ENCODE measurements around the gene FRY.

The FRY gene

DNA sequence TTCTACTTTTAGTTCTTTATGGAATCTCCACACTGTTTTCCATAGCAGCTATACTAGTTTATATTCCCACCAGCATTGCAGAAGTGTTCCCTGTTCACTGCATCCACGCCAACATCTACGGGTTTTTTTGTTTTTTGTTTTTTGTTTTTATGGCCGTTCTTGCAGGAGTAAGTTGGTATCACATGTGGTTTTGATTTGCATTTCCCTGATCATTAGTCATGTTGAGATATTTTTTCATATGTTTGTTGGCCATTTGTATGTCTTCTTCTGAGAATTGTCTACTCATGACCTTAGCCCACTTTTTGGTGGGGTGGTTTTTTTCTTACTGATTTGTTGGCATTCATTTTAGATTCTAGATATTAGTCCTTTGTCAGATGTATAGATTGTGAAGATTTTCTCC, 89.7 kb downstream of the FRY start:
- no peak overlapping the region for H3K27ac ChIP-seq
- TF ChIP-seq ZFX (IDR thresholded peaks at IDR 0.05), result no peak
- TF ChIP-seq, protein P1, sequence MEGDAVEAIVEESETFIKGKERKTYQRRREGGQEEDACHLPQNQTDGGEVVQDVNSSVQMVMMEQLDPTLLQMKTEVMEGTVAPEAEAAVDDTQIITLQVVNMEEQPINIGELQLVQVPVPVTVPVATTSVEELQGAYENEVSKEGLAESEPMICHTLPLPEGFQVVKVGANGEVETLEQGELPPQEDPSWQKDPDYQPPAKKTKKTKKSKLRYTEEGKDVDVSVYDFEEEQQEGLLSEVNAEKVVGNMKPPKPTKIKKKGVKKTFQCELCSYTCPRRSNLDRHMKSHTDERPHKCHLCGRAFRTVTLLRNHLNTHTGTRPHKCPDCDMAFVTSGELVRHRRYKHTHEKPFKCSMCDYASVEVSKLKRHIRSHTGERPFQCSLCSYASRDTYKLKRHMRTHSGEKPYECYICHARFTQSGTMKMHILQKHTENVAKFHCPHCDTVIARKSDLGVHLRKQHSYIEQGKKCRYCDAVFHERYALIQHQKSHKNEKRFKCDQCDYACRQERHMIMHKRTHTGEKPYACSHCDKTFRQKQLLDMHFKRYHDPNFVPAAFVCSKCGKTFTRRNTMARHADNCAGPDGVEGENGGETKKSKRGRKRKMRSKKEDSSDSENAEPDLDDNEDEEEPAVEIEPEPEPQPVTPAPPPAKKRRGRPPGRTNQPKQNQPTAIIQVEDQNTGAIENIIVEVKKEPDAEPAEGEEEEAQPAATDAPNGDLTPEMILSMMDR (conservative IDR thresholded peaks at IDR 0.05), result no peak

DNA sequence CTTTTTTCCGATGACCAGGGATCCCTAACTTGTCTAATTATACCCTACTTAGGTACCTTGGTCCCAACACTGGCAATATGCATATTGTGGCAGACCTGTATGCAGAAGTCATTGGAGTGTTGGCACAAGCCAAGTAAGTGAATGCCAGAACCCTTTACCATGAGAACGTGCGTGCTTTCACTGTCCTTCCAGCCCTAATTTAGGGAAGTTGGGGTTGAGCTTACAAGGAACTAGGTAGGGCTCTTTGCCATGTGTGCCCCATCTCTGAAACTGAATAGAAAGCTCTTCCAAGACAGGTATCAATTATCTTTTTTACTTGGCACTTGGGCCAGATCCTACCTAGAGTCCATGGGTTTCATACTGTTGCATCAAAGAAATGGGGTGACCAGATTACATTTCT, 93.2 kb downstream of the FRY start:
- H3K27ac ChIP-seq, result no peak overlapping the region

DNA sequence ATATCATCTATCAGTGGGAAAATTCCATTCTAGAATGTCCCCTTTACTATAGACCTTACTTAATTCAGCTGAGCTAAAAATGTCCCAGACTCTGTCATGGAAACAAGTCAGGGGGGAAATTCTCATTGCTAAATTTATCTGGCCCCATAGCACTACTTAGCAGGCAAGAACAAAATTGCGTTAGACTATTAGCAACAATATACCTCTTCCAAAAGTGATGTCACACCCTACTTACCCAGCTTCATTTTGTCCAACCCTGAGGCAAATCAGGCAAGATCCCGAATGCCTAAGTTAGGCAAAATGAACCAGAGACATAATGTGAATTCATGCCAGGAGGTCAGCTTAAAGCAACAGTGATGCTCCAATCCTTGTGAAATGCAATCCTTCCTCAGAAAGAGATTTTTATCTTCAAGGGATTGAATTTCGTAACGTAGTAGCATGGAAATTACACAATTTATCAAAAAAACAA, 93.7 kb downstream of the FRY start:
- TF ChIP-seq, protein P1 (conservative IDR thresholded peaks at IDR 0.05), result no peak
- no peak for TF ChIP-seq ZFX (IDR thresholded peaks at IDR 0.05)
- no peak overlapping the region for H3K27ac ChIP-seq

More for the DNA sequence above, 93.2 kb downstream of the FRY start:
- TF ChIP-seq, protein P1 (conservative IDR thresholded peaks at IDR 0.05), result no peak
- TF ChIP-seq ZFX (IDR thresholded peaks at IDR 0.05), result no peak

DNA sequence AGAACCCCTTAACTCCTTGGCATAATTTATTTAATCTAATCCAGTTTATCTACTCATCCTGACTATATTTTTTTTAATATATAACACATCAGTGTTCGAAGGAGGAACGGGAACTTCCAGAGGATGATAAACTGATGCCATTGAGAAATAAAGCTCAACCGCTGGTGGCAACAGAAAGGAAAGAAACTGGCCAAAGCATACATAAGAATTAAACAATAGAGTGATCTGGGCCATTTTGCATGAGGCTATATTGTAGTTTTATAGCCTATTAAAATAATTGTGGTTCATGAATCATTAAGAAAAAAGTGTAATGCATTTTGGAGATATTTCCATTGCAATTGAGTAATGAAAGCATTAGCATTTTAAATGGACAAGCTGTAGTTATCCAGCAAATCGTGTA, 94.2 kb downstream of the FRY start:
- no peak for TF ChIP-seq ZFX (IDR thresholded peaks at IDR 0.05)
- TF ChIP-seq, protein P1 (conservative IDR thresholded peaks at IDR 0.05), result no peak
- no peak overlapping the region for H3K27ac ChIP-seq

DNA sequence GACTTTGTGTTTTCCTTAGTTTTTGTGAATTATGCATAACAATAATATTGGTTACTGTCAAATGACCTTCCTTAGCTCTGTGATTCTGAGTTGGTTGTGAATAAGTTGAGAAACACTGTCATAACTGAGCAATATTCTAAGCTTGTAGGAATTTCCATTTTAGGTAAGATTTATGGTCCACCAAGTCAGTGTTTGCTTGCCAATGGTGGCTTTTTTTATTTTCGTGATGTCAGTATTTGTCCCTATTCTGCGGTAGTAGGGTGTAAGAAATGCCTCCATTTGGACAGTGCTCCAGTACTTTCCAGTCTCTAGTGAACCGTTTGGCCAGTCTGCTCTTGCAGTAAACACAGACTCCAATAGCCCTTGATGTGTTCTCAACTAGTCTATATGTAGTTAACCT, 94.7 kb downstream of the FRY start:
- TF ChIP-seq ZFX (IDR thresholded peaks at IDR 0.05), result no peak
- TF ChIP-seq, protein P1 (conservative IDR thresholded peaks at IDR 0.05), result no peak
- no peak overlapping the region for H3K27ac ChIP-seq

DNA sequence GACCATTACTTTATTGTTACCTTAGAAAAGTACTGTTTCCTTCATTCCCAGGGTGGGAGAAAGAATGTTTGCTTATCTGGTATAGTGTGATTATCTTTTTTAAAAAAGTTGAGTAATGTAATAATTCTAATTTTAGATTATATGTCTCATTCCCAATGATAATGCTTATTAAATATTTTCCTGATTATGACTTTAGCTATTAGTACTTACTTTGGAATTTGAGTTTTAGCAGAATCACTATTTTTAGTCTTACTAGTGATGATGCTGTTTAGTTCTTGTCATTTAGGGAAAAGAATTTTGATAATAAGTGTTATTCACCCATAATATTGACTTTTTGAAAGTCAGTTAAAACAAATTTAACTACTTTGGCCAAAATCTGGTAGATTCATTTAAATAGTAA, 95.2 kb downstream of the FRY start:
- H3K27ac ChIP-seq, result no peak overlapping the region
- no peak for TF ChIP-seq ZFX (IDR thresholded peaks at IDR 0.05)
- TF ChIP-seq, protein P1 (conservative IDR thresholded peaks at IDR 0.05), result no peak

DNA sequence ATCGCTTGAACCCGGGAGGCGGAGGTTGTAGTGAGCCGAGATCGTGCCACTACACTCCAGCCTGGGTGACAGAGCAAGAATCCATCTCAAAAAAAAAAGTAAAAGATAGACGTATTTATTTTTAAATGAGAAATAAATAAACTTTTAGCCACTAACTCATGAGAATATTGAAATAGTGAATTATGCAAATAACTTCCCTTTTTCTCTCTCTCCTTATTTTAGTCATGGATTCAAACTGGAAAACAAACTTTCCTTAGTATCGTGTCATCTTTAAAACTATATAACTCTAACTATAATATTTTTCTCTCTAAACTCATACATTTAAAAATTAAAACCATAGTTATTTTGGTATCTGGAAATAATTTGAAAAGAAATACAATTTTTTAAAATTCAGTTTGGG, 96.1 kb downstream of the FRY start:
- TF ChIP-seq, protein P1 (conservative IDR thresholded peaks at IDR 0.05), result no peak
- TF ChIP-seq ZFX (IDR thresholded peaks at IDR 0.05), result no peak
- no peak overlapping the region for H3K27ac ChIP-seq

All from C4-2B (cell line).